ENCODE results near the gene ANO10. TPM values are rescaled to one million over a fixed set of nuclear protein-coding genes. Genes with fewer than 3 reads are reported as not detected.
A peak's percentile ranks its signal among the peaks of the same experiment; 100 is the strongest.

ANO10 gene
- total RNA-seq, 4 donors from 2014 or later, result 26.7 to 33.9 (median 28.7) TPM

- Histone ChIP-seq H3K27ac (peak overlapping the region; percentile 19 to 98 (median 61)), H3K27me3 (no peaks in the 10 kb centered on the region), H3K9me3 (no peaks in the 10 kb centered on the region), H3K4me3 (replicated peaks in 1 of 3) (no peak overlapping the region), H3K4me1 (peaks cover 34 to 47% of the 10 kb centered on the region in 2 donors), H3K36me3 (no peaks in the 10 kb centered on the region)
- WGBS, 2 donors, result 59 to 61% methylated on average over 3 of the region's 3 CpGs
- TF ChIP-seq CTCF (IDR thresholded peaks at IDR 0.05) (no peak), POLR2A (IDR thresholded peaks at IDR 0.05) (no peak)
- DNase-seq, result no peak
- intact Hi-C loops (cut with DNase I), result no loop called here
These were observed 198.2 kb downstream of the ANO10 start for GRCh38 chr3:43423639-43424038.

- TF ChIP-seq POLR2A (IDR thresholded peaks at IDR 0.05) (peak in 1 of 2 donors; percentile 7), CTCF (IDR thresholded peaks at IDR 0.05) (no peak)
- intact Hi-C loops (cut with DNase I), result no loop called here
- Histone ChIP-seq H3K4me3 (replicated peaks in 1 of 3) (no peak overlapping the region), H3K36me3 (no peaks in the 10 kb centered on the region), H3K27me3 (no peaks in the 10 kb centered on the region), H3K9me3 (no peaks in the 10 kb centered on the region), H3K27ac (peak overlapping the region; percentile 19 to 98 (median 61)), H3K4me1 (peaks cover 34 to 47% of the 10 kb centered on the region in 2 donors)
- WGBS, 2 donors, result 59 to 74% methylated on average over 3 of the region's 3 CpGs
- DNase-seq, result peak; percentile 55 to 63
These were observed 198.7 kb downstream of the ANO10 start for GRCh38 chr3:43423142-43423541.

GRCh38 chr3:43418601-43419272 lies 203.1 kb downstream of the ANO10 start:
- no peaks in the 10 kb centered on the region for H3K27me3 ChIP-seq
- WGBS, 2 donors, result 78 to 83% methylated on average over 8 of the region's 8 CpGs
- H3K4me1 ChIP-seq, result peaks cover 11 to 22% of the 10 kb centered on the region in 2 donors
- TF ChIP-seq POLR2A (IDR thresholded peaks at IDR 0.05) (no peak), CTCF (IDR thresholded peaks at IDR 0.05) (no peak)
- no peaks in the 10 kb centered on the region for H3K9me3 ChIP-seq
- no peak overlapping the region for H3K4me3 ChIP-seq (replicated peaks in 1 of 3)
- peak overlapping the region; percentile 12 to 25 (median 21) for H3K27ac ChIP-seq
- intact Hi-C loops (cut with DNase I), result no loop called here
- DNase-seq, result no peak
- H3K36me3 ChIP-seq, result no peaks in the 10 kb centered on the region

GRCh38 chr3:43417133-43417532 lies 204.7 kb downstream of the ANO10 start:
- peaks cover 0 to 13% of the 10 kb centered on the region in 2 donors for H3K4me1 ChIP-seq
- DNase-seq, result no peak

More at GRCh38 chr3:43417133-43417532, 204.7 kb downstream of the ANO10 start:
- no peaks in the 10 kb centered on the region for H3K27me3 ChIP-seq
- 82 to 85% methylated on average over 11 of the region's 11 CpGs for WGBS, 2 donors
- no peak for TF ChIP-seq POLR2A (IDR thresholded peaks at IDR 0.05)
- TF ChIP-seq CTCF (IDR thresholded peaks at IDR 0.05), result no peak
- H3K9me3 ChIP-seq, result no peaks in the 10 kb centered on the region
- H3K4me3 ChIP-seq (replicated peaks in 1 of 3), result no peak overlapping the region
- intact Hi-C loops (cut with DNase I), result no loop called here
- no peaks in the 10 kb centered on the region for H3K36me3 ChIP-seq
- no peak overlapping the region for H3K27ac ChIP-seq

Data from thyroid gland (tissue), 4 donors.